ENCODE results near the gene RANBP2. TPM values are rescaled to one million over a fixed set of nuclear protein-coding genes. Genes with fewer than 3 reads are reported as not detected.
"Not testable (repeated sequence)": the region's sequence is repeated elsewhere in the genome, so short reads cannot be mapped to it uniquely, and the experiment has no call there.

Gene RANBP2
- total RNA-seq, 1 experiment from 2014 or later, result 47.5 TPM

DNA sequence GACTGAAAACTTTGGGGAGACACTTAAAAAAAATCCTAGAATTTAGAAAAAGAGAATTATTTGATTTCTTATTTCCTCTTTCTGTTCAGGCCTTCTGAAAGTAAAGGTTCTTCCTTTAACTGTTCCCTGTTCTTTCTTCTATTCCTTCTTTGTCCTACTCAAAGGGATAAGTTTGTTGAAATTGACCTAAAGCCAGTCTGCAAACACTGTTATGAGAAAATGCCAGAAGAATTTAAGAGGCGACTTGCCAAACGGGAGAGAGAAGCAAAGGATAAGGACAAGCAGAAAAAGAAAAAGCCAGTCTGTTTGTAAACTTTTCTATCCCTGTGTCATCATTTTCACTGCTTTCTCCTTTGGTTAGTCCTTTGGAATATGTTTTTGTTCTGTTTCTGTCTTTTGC lies 38.5 kb upstream of the RANBP2 start:
- H3K4me3 ChIP-seq; H3K4me2 ChIP-seq; H3K27me3 ChIP-seq (ENCODE audit: insufficient read depth, low read depth); H3K79me2 ChIP-seq (ENCODE audit: low read depth); BruUV-seq (replicated peaks); H3K9me2 ChIP-seq (ENCODE audit: insufficient read depth); H2AFZ ChIP-seq; CTCF ChIA-PET; H3K27ac ChIP-seq; H3K9me3 ChIP-seq (ENCODE audit: insufficient read depth, low read depth); DNase-seq; POLR2A ChIA-PET (ENCODE audit: unreplicated experiment); H3K36me3 ChIP-seq (ENCODE audit: low read depth); intact Hi-C loops (cut with micrococcal nuclease; ENCODE audit: unreplicated experiment); H4K20me1 ChIP-seq (ENCODE audit: insufficient read depth): not testable (repeated sequence)
- peaks cover 25% of the 10 kb centered on the region for H3K4me1 ChIP-seq (replicated peaks; ENCODE audit: insufficient read depth)
- H3F3A ChIP-seq (ENCODE audit: insufficient read depth, low read depth), result peaks cover 11% of the 10 kb centered on the region; the same call in 1 of the 2 replicates

DNA sequence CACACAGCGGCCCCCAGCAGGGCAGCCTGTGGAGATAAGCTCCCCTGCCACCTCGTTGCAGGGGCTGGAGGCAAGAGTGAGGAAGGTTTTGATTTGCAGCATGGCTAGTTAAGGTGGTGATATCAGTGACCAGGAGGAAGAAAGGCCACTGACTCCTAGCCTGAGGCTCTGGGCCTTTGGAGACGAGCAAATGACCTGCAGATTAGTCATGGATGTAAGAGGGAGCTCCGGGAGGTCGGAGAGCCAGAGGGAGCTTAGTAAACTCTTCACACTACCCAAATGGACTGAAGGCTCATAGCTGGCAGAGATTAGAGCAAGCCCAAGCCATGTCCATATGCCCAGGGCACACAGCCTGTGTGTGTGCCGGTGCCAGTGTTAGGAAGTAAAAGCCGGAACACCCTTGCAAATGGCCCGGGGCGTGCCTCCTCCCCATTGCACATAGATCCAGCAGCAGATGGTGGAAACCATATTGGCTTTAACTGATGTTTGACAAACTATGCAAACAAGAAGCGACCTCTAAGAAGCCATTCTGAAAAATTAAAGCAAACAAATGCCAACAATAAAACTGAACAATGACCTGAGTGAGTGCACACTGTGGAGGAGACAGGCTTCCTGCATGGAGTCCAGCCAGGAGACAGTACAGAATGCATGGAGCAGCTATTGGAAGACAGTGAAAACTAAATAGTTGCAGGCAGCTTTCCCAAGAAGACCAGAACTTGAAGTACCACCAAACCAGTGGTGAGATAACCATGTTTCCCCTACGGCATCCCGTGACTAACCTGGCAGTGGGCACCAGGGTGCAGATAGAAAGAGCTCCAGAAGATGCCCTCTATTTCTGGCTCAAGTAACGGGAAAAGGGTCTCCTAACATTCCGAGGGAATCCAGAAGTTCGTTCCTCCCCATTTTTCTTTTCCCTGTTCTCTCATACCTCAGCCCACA lies 30.2 kb upstream of the RANBP2 start:
- H3K27ac ChIP-seq; H4K20me1 ChIP-seq (ENCODE audit: insufficient read depth); H3K27me3 ChIP-seq (ENCODE audit: insufficient read depth, low read depth); H3K9me3 ChIP-seq (ENCODE audit: insufficient read depth, low read depth); H2AFZ ChIP-seq; BruUV-seq (replicated peaks); H3K4me1 ChIP-seq (replicated peaks; ENCODE audit: insufficient read depth); H3K4me2 ChIP-seq; H3K36me3 ChIP-seq (ENCODE audit: low read depth); H3K9me2 ChIP-seq (ENCODE audit: insufficient read depth); CTCF ChIA-PET; H3K79me2 ChIP-seq (ENCODE audit: low read depth); H3K4me3 ChIP-seq; POLR2A ChIA-PET (ENCODE audit: unreplicated experiment); H3F3A ChIP-seq (ENCODE audit: insufficient read depth, low read depth); intact Hi-C loops (cut with micrococcal nuclease; ENCODE audit: unreplicated experiment): not testable (repeated sequence)
- DNase-seq, result peak in 1 of 2 experiments; percentile 11

DNA sequence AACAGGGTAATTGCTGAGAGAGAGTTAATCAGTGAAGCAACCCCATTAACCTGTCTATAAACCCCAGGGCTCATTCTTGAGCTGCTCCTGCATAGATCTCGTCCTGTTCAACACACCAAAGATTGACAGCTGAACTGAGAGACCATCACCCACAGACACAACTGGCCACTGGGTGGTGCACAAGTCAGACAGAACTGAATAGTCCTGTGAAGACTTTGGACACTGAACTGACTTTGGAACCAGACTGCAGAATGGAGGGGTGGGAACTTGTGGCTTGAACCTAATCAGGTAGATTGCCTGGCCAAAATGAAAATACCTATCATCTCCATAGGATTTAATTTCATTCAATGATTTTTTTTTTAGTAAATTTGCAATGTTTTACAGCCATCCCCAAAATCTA lies 29.3 kb upstream of the RANBP2 start:
- H3F3A ChIP-seq (ENCODE audit: insufficient read depth, low read depth); H3K36me3 ChIP-seq (ENCODE audit: low read depth); H3K4me2 ChIP-seq; POLR2A ChIA-PET (ENCODE audit: unreplicated experiment); H3K27me3 ChIP-seq (ENCODE audit: insufficient read depth, low read depth); H2AFZ ChIP-seq; DNase-seq; intact Hi-C loops (cut with micrococcal nuclease; ENCODE audit: unreplicated experiment); H4K20me1 ChIP-seq (ENCODE audit: insufficient read depth); H3K9me2 ChIP-seq (ENCODE audit: insufficient read depth); H3K9me3 ChIP-seq (ENCODE audit: insufficient read depth, low read depth); H3K27ac ChIP-seq; H3K4me1 ChIP-seq (replicated peaks; ENCODE audit: insufficient read depth); CTCF ChIA-PET; H3K4me3 ChIP-seq; H3K79me2 ChIP-seq (ENCODE audit: low read depth); BruUV-seq (replicated peaks): not testable (repeated sequence)
- TF ChIP-seq, protein P1, sequence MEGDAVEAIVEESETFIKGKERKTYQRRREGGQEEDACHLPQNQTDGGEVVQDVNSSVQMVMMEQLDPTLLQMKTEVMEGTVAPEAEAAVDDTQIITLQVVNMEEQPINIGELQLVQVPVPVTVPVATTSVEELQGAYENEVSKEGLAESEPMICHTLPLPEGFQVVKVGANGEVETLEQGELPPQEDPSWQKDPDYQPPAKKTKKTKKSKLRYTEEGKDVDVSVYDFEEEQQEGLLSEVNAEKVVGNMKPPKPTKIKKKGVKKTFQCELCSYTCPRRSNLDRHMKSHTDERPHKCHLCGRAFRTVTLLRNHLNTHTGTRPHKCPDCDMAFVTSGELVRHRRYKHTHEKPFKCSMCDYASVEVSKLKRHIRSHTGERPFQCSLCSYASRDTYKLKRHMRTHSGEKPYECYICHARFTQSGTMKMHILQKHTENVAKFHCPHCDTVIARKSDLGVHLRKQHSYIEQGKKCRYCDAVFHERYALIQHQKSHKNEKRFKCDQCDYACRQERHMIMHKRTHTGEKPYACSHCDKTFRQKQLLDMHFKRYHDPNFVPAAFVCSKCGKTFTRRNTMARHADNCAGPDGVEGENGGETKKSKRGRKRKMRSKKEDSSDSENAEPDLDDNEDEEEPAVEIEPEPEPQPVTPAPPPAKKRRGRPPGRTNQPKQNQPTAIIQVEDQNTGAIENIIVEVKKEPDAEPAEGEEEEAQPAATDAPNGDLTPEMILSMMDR (conservative IDR thresholded peaks at IDR 0.05), result peak; percentile 25; the same call in 1 of the 2 replicates

DNA sequence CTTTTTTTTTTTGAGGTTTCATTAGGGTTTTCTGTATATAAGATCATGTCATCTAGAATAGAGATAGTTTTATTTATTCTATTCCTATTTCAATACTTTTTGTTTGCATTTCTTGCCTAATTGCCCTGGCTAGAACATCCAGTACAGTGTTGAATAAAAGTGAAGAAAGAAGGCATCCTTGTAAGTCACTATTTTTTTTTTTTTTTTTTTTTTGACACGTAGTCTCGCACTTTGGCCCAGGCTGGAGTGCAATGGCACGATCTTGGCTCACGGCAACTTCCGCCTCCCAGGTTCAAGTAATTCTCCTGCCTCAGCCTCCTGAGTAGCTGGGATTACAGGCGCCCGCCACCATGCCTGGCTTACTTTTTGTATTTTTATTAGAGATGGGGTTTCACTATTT lies 27.8 kb upstream of the RANBP2 start:
- DNase-seq, result no peak
- CTCF ChIA-PET, result no interaction called here
- POLR2A ChIA-PET (ENCODE audit: unreplicated experiment), result no interaction called here
- H3K9me2 ChIP-seq (ENCODE audit: insufficient read depth), result no peaks in the 10 kb centered on the region
- H3K36me3 ChIP-seq (ENCODE audit: low read depth), result no peaks in the 10 kb centered on the region
- BruUV-seq (replicated peaks), result no TSS peak
- no peak overlapping the region for H3K4me3 ChIP-seq
- H3K27ac ChIP-seq, result no peak overlapping the region
- no peaks in the 10 kb centered on the region for H3K27me3 ChIP-seq (ENCODE audit: insufficient read depth, low read depth)
- H3K79me2 ChIP-seq (ENCODE audit: low read depth), result no peaks in the 10 kb centered on the region
- intact Hi-C loops (cut with micrococcal nuclease; ENCODE audit: unreplicated experiment), result no loop called here
- H3K9me3 ChIP-seq (ENCODE audit: insufficient read depth, low read depth), result no peaks in the 10 kb centered on the region
- no peaks in the 10 kb centered on the region for H4K20me1 ChIP-seq (ENCODE audit: insufficient read depth)
- H3K4me2 ChIP-seq, result no peak overlapping the region
- H2AFZ ChIP-seq, result no peak overlapping the region
- no peaks in the 10 kb centered on the region for H3F3A ChIP-seq (ENCODE audit: insufficient read depth, low read depth)
- TF ChIP-seq, protein P1 (conservative IDR thresholded peaks at IDR 0.05), result no peak
- no peak for TF ChIP-seq EZH2 (IDR thresholded peaks at IDR 0.05; ENCODE audit: low read depth)
- H3K4me1 ChIP-seq (replicated peaks; ENCODE audit: insufficient read depth), result no peaks in the 10 kb centered on the region
